ENCODE results near the gene RABGAP1L.
"Not testable (repeated sequence)": the region's sequence is repeated elsewhere in the genome, so short reads cannot be mapped to it uniquely, and the experiment has no call there.

The RABGAP1L gene

DNA sequence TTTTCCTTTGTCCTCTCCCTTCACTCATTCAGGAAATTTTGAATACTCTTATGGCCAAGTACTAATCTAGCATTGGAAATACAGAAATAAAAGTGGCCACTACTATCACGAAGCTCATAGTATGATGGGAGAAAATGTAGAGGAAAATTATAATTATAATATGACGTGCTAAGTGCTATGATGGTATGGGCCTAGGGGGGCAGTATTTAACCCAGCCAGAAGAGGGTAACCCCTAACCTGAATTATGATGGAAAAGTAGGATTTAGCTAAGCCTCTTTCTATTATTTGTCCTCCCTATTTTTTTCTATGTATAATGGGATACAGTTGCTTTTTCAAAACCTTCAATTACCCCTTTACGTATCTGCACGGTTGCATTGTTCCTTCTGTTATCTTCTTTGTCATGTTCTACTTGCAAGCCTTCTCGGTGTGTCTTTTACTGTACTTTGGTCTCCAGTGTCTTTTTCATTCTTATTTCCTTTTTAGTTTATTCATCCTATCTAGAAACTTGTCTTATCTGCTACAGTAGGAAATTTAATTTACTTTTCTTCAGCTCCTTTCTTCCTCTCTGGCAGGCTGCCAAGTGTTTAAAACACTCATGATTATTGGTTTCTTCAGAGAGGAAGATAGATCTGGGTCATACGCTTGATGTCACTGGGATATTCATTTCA lies 199.6 kb downstream of the RABGAP1L start:
- no peak overlapping the region for H3K4me3 ChIP-seq (ENCODE audit: low read depth, low read length)

GRCh38 chr1:174359454-174359805 lies 200.1 kb downstream of the RABGAP1L start:
- H3K4me3 ChIP-seq (ENCODE audit: low read depth, low read length), result no peak overlapping the region

GRCh38 chr1:174364996-174365736 lies 205.8 kb downstream of the RABGAP1L start:
- no peak overlapping the region for H3K4me3 ChIP-seq (ENCODE audit: low read depth, low read length)

DNA sequence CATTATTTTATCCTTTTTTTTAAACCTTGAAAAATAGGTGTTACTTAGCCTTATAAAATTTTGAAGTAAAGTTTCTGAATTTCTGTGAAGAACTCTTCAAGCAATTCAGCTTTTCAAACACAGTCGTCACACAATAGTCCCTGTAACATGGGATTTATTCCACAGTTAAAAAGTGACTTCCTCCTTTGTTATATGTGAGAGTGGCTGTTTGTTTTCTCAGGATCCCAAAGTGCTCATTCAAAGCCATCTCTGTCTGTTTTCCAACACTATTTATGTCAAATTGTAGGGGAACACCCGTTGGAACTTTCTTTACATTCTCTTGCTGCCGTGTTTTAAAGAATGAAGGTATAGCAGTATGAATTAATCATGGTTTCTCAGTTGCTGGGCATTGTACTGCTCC lies 207.6 kb downstream of the RABGAP1L start:
- no peak overlapping the region for H3K4me3 ChIP-seq (ENCODE audit: low read depth, low read length)

DNA sequence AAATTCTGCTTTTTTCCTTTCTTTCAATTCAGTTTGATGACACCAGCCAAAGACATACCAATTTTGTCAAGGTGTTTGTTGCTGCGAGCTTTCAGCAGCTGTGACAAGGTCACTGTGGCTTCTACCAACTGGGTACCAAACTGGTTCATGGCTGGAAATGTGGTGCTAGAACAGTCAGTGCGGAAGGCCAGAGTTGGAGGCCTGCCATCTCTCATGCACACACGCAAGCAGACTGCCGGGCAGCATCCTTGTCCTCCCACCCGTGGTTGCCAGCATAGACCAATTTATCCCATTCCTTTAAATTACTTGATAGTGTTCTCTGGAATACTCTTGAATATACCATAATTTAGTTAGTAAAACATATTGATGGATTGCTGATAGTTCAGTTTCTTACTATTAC lies 208.6 kb downstream of the RABGAP1L start:
- no peak overlapping the region for H3K4me3 ChIP-seq (ENCODE audit: low read depth, low read length)

GRCh38 chr1:174376030-174376429 lies 216.7 kb downstream of the RABGAP1L start:
- no peak overlapping the region for H3K4me3 ChIP-seq (ENCODE audit: low read depth, low read length)

DNA sequence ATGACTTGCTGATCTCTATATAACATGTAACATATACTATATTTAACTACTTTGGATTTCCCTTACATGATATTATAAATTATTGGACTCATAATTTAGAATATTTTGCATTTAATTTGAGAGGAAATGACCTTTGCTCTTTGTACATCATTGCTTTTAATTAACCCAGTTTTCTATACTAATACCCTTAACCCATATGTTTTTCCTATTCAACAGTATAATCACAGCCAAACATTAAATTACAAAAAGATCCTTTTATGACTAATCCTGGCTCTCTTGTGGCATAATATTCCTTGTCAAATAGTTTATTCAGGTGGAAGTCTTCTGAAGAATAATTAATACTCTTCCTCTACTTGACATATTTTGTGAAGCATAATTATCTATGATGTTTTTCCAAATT lies 232.4 kb downstream of the RABGAP1L start:
- H3K4me3 ChIP-seq (ENCODE audit: low read depth, low read length), result no peak overlapping the region

GRCh38 chr1:174393885-174394284 lies 234.6 kb downstream of the RABGAP1L start:
- H3K4me3 ChIP-seq (ENCODE audit: low read depth, low read length), result no peak overlapping the region

GRCh38 chr1:174397261-174397660 lies 237.9 kb downstream of the RABGAP1L start:
- H3K4me3 ChIP-seq (ENCODE audit: low read depth, low read length), result no peak overlapping the region

- no peak overlapping the region for H3K4me3 ChIP-seq (ENCODE audit: low read depth, low read length)
Observed at GRCh38 chr1:174398246-174398645, 238.9 kb downstream of the RABGAP1L start.

DNA sequence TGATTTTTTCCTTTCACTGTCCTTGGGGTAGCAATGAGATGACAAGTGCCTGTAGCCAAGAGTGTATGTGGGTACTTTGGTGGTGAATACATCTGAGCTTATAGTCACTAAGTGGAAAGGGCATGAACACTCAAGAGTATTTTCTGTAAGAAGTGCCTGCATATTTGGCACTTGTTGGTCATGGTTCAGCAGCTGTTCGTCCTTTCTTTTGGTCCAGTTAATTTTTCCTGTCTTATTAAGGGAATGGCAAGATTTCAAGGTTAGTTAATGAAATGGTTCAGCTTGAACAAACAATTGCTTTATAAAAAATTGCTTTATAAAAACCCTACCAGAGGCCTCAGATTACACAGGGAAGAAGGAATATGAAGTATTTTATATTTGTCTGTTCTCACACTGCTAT lies 239.9 kb downstream of the RABGAP1L start:
- H3K4me3 ChIP-seq (ENCODE audit: low read depth, low read length), result no peak overlapping the region

- no peak overlapping the region for H3K4me3 ChIP-seq (ENCODE audit: low read depth, low read length)
Observed at GRCh38 chr1:174401075-174401474, 241.8 kb downstream of the RABGAP1L start.

- H3K4me3 ChIP-seq (ENCODE audit: low read depth, low read length), result no peak overlapping the region
Observed at GRCh38 chr1:174405219-174405618, 245.9 kb downstream of the RABGAP1L start.

DNA sequence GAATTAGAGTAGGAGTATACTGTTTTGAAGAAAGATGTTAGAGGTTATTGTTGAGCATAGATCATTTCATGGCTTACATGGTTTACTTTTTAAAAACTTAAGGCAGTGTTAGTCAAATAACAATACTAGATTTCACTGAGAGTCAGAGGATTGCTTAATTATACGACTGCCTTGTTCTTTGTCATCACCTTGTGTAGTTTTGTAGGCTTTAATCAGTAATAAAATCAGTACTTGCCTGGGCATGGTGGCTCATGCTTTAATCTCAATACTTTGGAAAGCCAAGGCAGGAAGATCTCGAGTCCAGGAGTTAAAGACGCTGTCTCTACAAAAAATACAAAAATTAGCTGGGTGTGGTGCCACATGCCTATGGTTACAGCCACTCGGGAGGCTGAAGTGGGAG lies 247.1 kb downstream of the RABGAP1L start:
- H3K4me3 ChIP-seq (ENCODE audit: low read depth, low read length), result no peak overlapping the region

DNA sequence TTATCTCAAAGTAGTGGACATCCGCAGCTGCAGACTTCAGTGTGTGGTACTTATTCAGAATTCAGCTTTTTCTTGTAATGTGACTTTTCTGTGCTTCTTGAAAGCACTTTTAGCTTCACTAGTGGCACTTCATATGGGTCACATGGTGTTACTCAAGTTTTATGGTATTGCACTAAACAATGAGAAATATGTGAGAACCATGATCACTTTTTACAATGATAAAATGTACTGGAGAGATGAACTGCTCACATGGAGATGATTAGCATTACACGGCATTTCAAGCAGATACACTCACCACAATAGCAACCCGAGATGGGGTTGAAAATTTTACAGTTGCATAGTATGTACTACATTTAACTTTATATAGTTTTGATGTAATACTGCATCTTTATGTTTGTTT lies 248.3 kb downstream of the RABGAP1L start:
- H3K4me3 ChIP-seq (ENCODE audit: low read depth, low read length), result no peak overlapping the region

- H3K4me3 ChIP-seq (ENCODE audit: low read depth, low read length), result no peak overlapping the region
Observed at GRCh38 chr1:174408146-174408545, 248.8 kb downstream of the RABGAP1L start.

- not testable (repeated sequence) for H3K4me3 ChIP-seq (ENCODE audit: low read depth, low read length)
Observed at GRCh38 chr1:174409801-174410200, 250.5 kb downstream of the RABGAP1L start.

DNA sequence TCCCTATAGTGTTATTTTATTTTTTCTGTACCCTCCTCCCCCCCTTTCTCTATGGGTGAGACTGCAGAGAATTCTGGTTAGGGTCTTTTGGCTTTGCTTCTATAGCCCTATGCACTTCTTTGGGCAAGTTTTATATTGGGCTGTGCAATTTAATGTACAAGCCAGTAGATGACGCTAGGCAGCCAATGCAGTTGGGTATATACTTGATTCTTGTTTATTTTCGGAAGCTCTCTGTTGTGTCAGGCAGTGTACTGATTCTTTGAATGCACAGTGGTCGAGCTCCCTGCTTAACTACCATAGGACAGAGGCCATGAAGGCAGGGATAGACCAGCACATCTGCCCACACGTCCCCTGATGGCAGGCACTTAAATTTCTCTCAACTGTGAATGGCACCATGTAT lies 254.3 kb downstream of the RABGAP1L start:
- no peak overlapping the region for H3K4me3 ChIP-seq (ENCODE audit: low read depth, low read length)

- no peak overlapping the region for H3K4me3 ChIP-seq (ENCODE audit: low read depth, low read length)
Observed at GRCh38 chr1:174414203-174414602, 254.9 kb downstream of the RABGAP1L start.

DNA sequence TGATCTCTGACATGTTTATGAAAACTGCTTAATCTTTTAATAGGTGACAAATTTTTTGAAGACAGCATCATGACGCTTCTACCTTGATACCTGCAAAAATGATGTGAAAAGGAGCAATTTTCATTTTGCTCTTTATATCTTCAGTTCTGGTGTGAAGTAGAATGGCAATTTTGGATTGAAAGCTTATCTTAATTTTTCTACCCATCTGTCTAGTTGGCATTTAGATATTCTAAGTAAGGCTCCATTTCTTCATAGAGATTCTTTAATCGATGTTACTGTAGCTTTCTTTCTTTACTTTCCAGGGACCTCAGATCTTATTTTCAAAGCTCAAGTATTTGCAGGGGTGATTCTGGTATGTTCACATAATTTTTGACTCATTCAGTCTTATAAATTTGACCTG lies 256.2 kb downstream of the RABGAP1L start:
- no peak overlapping the region for H3K4me3 ChIP-seq (ENCODE audit: low read depth, low read length)

DNA sequence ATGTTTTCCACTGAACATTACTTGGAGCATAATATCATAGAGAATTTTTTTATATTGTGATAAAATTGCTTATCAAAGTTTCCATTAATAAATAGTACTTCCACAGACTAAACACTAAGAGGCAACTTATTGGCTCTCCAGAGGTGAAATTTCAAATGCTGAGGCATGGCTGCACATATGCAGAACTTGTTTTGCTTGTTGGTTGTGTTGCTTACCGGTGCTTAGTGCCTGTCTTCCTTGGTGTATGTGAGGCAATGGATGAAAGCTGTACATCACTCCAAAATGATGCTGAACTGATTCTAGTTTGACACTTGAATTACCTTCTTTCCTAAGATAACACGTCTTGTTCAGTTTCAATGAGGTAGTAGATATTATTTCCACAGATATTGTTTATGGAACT lies 258.6 kb downstream of the RABGAP1L start:
- no peak overlapping the region for H3K4me3 ChIP-seq (ENCODE audit: low read depth, low read length)

GRCh38 chr1:174425121-174425520 lies 265.8 kb downstream of the RABGAP1L start:
- no peak overlapping the region for H3K4me3 ChIP-seq (ENCODE audit: low read depth, low read length)

GRCh38 chr1:174426153-174426552 lies 266.8 kb downstream of the RABGAP1L start:
- no peak overlapping the region for H3K4me3 ChIP-seq (ENCODE audit: low read depth, low read length)
